H9 (cell line): ENCODE measurements around the gene MPP1. TPM values are rescaled to one million over a fixed set of nuclear protein-coding genes. Genes with fewer than 3 reads are reported as not detected.

Experiments
- DNase-seq: peaks from one replicate; pipeline ENCODE4 v3.0.0-alpha.2; 2017
- H2AFZ ChIP-seq: one replicate; pipeline ENCODE4 v1.6.1; 2013; ENCODE audit warnings: mild to moderate bottlenecking, low read length, control low read depth, moderate library complexity
- H2AK5ac ChIP-seq: 2 replicates; pipeline ENCODE4 v1.6.1; 2013; ENCODE audit warnings: low read length, control low read depth, mixed read lengths; ENCODE audit not compliant: insufficient read length
- H2BK120ac ChIP-seq: one replicate; pipeline ENCODE4 v1.6.1; 2013; ENCODE audit warnings: low read depth, mild to moderate bottlenecking, low read length, control low read depth, inconsistent platforms; ENCODE audit not compliant: poor library complexity, severe bottlenecking
- H2BK12ac ChIP-seq: 2 replicates; pipeline ENCODE4 v1.6.1; 2013; ENCODE audit warnings: low read length, control low read depth, mixed read lengths, low read depth; ENCODE audit not compliant: insufficient read length
- H2BK15ac ChIP-seq: 2 replicates; pipeline ENCODE4 v1.6.1; 2013; ENCODE audit warnings: low read depth, low read length, control low read depth
- H2BK20ac ChIP-seq: one replicate; pipeline ENCODE4 v1.6.1; 2013; ENCODE audit warnings: low read depth, mild to moderate bottlenecking, low read length, control low read depth, inconsistent platforms; ENCODE audit not compliant: poor library complexity, severe bottlenecking
- H2BK5ac ChIP-seq: 2 replicates; pipeline ENCODE4 v1.6.1; 2013; ENCODE audit warnings: low read length, control low read depth, mixed read lengths; ENCODE audit not compliant: insufficient read length
- H3K14ac ChIP-seq: 2 replicates; pipeline ENCODE4 v1.6.1; 2013; ENCODE audit warnings: low read length, control low read depth; ENCODE audit not compliant: insufficient read depth
- H3K18ac ChIP-seq: 2 replicates; pipeline ENCODE4 v1.6.1; 2013; ENCODE audit warnings: low read depth, mild to moderate bottlenecking, mixed read lengths, low read length, control low read depth; ENCODE audit not compliant: insufficient read length
- H3K23ac ChIP-seq: 2 replicates; pipeline ENCODE4 v1.6.1; 2013; ENCODE audit warnings: low read length, control low read depth, mixed read lengths, low read depth; ENCODE audit not compliant: insufficient read length
- H3K23me2 ChIP-seq: 2 replicates; pipeline ENCODE4 v1.6.1; 2013; ENCODE audit warnings: low read depth, mild to moderate bottlenecking, mixed read lengths, low read length, control low read depth; ENCODE audit not compliant: insufficient read length, poor library complexity, severe bottlenecking
- H3K27ac ChIP-seq: 2 replicates; pipeline ENCODE4 v1.5.1; 2013; ENCODE audit warnings: low read length, control low read depth, mixed read lengths, low read depth; ENCODE audit not compliant: insufficient read length
- H3K27me3 ChIP-seq: 2 replicates; pipeline ENCODE4 v1.6.1; 2013; ENCODE audit warnings: low read length, control low read depth, inconsistent platforms; ENCODE audit not compliant: insufficient read depth
- H3K4ac ChIP-seq: 2 replicates; pipeline ENCODE4 v1.6.1; 2013; ENCODE audit warnings: low read depth, mild to moderate bottlenecking, control low read depth, inconsistent platforms, low read length, moderate library complexity
- H3K4me1 ChIP-seq: 2 replicates; pipeline ENCODE4 v1.6.1; 2013; ENCODE audit warnings: low read length, control low read depth, inconsistent platforms; ENCODE audit not compliant: insufficient read depth
- H3K4me2 ChIP-seq: 2 replicates; pipeline ENCODE4 v1.6.1; 2013; ENCODE audit warnings: low read length, control low read depth, mixed read lengths; ENCODE audit not compliant: insufficient read length, insufficient read depth
- H3K56ac ChIP-seq: 2 replicates; pipeline ENCODE4 v1.6.1; 2013; ENCODE audit warnings: low read depth, mild to moderate bottlenecking, mixed read lengths, low read length, control low read depth; ENCODE audit not compliant: insufficient read length
- H3K79me1 ChIP-seq: 2 replicates; pipeline ENCODE4 v1.6.1; 2013; ENCODE audit warnings: low read depth, mild to moderate bottlenecking, moderate library complexity, low read length, control low read depth, inconsistent platforms; ENCODE audit not compliant: insufficient read depth, poor library complexity, severe bottlenecking
- H3K79me2 ChIP-seq: 2 replicates; pipeline ENCODE4 v1.6.1; 2013; ENCODE audit warnings: low read length, control low read depth, inconsistent platforms; ENCODE audit not compliant: insufficient read depth
- H3K9ac ChIP-seq: 2 replicates; pipeline ENCODE4 v1.6.1; 2013; ENCODE audit warnings: low read length, control low read depth, mixed read lengths; ENCODE audit not compliant: insufficient read length; ENCODE audit errors: extremely low read depth
- H3K9me3 ChIP-seq: one replicate; pipeline ENCODE4 v1.6.1; 2013; ENCODE audit warnings: low read depth, low read length, inconsistent platforms; ENCODE audit not compliant: control insufficient read depth
- H3T11ph ChIP-seq: one replicate; pipeline ENCODE4 v1.6.1; 2013; ENCODE audit warnings: mild to moderate bottlenecking, low read length, control low read depth, inconsistent platforms
- H4K20me1 ChIP-seq: one replicate; pipeline ENCODE4 v1.6.1; 2013; ENCODE audit not compliant: control insufficient read depth, insufficient read length, insufficient read depth
- H4K5ac ChIP-seq: 2 replicates; pipeline ENCODE4 v1.6.1; 2013; ENCODE audit warnings: low read depth, mild to moderate bottlenecking, mixed read lengths, low read length, control low read depth; ENCODE audit not compliant: insufficient read length
- H4K8ac ChIP-seq: replicated peaks from 2 replicates; pipeline ENCODE4 v1.6.1; 2013; ENCODE audit warnings: low read length, control low read depth, mixed read lengths, low read depth; ENCODE audit not compliant: insufficient read length
- H4K91ac ChIP-seq: 2 replicates; pipeline ENCODE4 v1.6.1; 2013; ENCODE audit warnings: low read depth, mild to moderate bottlenecking, moderate library complexity, mixed read lengths, low read length, control low read depth; ENCODE audit not compliant: insufficient read length
- H3K27ac Mint-ChIP-seq, 3 experiments: 2 replicates in 2 of 3; 3 replicates in 1 of 3; pipeline ENCODE4 v1.8.0; 2020 to 2021; ENCODE audit warnings: mixed read lengths in 3 of 3, mild to moderate bottlenecking in 1 of 3, moderate library complexity in 1 of 3
- H3K27me3 Mint-ChIP-seq: 2 replicates; pipeline ENCODE4 v1.8.0; 2021; ENCODE audit warnings: low read depth, mild to moderate bottlenecking, moderate library complexity, mixed read lengths
- H3K36me3 Mint-ChIP-seq, 3 experiments: 2 replicates in 2 of 3; 3 replicates in 1 of 3; pipeline ENCODE4 v1.8.0; 2020 to 2021; ENCODE audit warnings: low read depth in 3 of 3, mixed read lengths in 3 of 3; ENCODE audit not compliant: insufficient read depth in 1 of 3
- H3K4me1 Mint-ChIP-seq, 2 experiments: 2 replicates each; pipeline ENCODE4 v1.8.0; 2020; ENCODE audit warnings: mixed read lengths in 2 of 2
- H3K4me3 Mint-ChIP-seq, 2 experiments: 2 replicates in 1 of 2; 3 replicates in 1 of 2; pipeline ENCODE4 v1.8.0; 2020 to 2021; ENCODE audit warnings: mild to moderate bottlenecking in 2 of 2, mixed read lengths in 2 of 2, moderate library complexity in 1 of 2
- H3K9me3 Mint-ChIP-seq, 2 experiments: 2 replicates in 1 of 2; 3 replicates in 1 of 2; pipeline ENCODE4 v1.8.0; 2020; ENCODE audit warnings: mild to moderate bottlenecking in 2 of 2, mixed read lengths in 2 of 2, moderate library complexity in 1 of 2
- WGBS: extraction: QIAGEN DNeasy Blood & Tissue Kit; methylation state at CpG from one replicate; pipeline ENCODE4 v1.1.7; 2013; ENCODE audit warnings: missing lambda C conversion rate, low lambda C conversion rate, mixed read lengths; ENCODE audit not compliant: insufficient read length; ENCODE audit errors: extremely low coverage; 5-methylcytosine and 5-hydroxymethylcytosine counted together
- total RNA-seq: library from RNA; stranded (reverse); gene quantifications from 2 replicates; pipeline ENCODE4 v1.2.1, GENCODE V29; 2021
- TF ChIP-seq, protein P1 (sequence below): fragments of 200-600 bp; sonication (generic); conservative IDR thresholded peaks from 3 replicates; pipeline ENCODE4 v1.8.0; 2021; ENCODE audit warnings: antibody characterized with exemption, mild to moderate bottlenecking

MPP1 gene
- total RNA-seq, 1 experiment from 2014 or later, result 17.9 TPM

DNA sequence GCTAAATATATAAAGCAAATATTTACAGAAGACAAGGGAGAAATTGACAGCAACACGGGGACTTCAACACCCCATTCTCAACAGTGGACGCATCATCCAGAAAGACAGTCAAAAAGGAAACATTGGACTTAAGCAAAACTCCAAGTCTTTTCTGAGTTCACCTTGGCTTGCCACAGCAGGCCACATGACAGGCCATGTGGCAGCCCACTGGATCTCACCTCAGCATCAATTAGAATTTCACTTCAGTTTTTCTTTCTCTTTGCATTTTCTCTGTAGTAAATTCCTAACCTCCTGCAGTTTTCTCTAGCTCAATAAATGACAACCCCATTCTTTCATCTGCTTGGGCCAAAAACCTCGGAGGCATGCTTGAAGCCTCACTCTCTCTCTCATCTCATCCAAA lies 16.7 kb upstream of the MPP1 start:
- Histone ChIP-seq H3K4me1 (peaks cover 2% of the 10 kb centered on the region; the same call in 1 of the 2 replicates), H3K4ac (no peak overlapping the region), H4K5ac (no peak overlapping the region), H3K9me3 (peaks cover 14% of the 10 kb centered on the region), H3K79me2 (no peaks in the 10 kb centered on the region), H3K56ac (no peak overlapping the region), H3K23me2 (no peaks in the 10 kb centered on the region), H2BK5ac (no peak overlapping the region), H2BK12ac (no peak overlapping the region), H2AFZ (no peak overlapping the region), H3K4me2 (no peak overlapping the region), H4K8ac (no peak overlapping the region), H3K14ac (no peak overlapping the region), H2AK5ac (no peak overlapping the region), H3K9ac (no peak overlapping the region), H3K18ac (no peak overlapping the region), H3T11ph (no peak overlapping the region), H4K20me1 (no peaks in the 10 kb centered on the region), H3K23ac (no peak overlapping the region), H3K27ac (peak overlapping the region; percentile 48), H2BK120ac (no peak overlapping the region), H3K79me1 (no peaks in the 10 kb centered on the region), H4K91ac (no peak overlapping the region), H3K27me3 (no peaks in the 10 kb centered on the region), H2BK20ac (no peak overlapping the region), H2BK15ac (no peak overlapping the region)
- Mint-ChIP-seq H3K27ac (peak overlapping the region; percentile 7 to 87 (median 62); a peak in 4 of 7 replicates), H3K4me1 (peaks cover 36 to 37% of the 10 kb centered on the region in 2 experiments), H3K27me3 (no peaks in the 10 kb centered on the region), H3K36me3 (peaks cover 8 to 11% (median 11%) of the 10 kb centered on the region in 3 experiments), H3K4me3 (peak overlapping the region in 1 of 2 experiments; percentile 8; a peak in 1 of 5 replicates), H3K9me3 (peaks cover 62 to 70% of the 10 kb centered on the region in 2 experiments)
- TF ChIP-seq, protein P1, sequence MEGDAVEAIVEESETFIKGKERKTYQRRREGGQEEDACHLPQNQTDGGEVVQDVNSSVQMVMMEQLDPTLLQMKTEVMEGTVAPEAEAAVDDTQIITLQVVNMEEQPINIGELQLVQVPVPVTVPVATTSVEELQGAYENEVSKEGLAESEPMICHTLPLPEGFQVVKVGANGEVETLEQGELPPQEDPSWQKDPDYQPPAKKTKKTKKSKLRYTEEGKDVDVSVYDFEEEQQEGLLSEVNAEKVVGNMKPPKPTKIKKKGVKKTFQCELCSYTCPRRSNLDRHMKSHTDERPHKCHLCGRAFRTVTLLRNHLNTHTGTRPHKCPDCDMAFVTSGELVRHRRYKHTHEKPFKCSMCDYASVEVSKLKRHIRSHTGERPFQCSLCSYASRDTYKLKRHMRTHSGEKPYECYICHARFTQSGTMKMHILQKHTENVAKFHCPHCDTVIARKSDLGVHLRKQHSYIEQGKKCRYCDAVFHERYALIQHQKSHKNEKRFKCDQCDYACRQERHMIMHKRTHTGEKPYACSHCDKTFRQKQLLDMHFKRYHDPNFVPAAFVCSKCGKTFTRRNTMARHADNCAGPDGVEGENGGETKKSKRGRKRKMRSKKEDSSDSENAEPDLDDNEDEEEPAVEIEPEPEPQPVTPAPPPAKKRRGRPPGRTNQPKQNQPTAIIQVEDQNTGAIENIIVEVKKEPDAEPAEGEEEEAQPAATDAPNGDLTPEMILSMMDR, result no peak
- DNase-seq, result no peak
- WGBS, result no CpG with 5 or more reads among the region's 3 CpGs
